Kasumi-1 (cell line): ENCODE results near the gene LCE1E.

Experiments used
- DNase-seq, 2 experiments: peaks; one replicate each; lab custom pipeline; 2025; lab: John Stamatoyannopoulos, UW

The LCE1E gene

DNA sequence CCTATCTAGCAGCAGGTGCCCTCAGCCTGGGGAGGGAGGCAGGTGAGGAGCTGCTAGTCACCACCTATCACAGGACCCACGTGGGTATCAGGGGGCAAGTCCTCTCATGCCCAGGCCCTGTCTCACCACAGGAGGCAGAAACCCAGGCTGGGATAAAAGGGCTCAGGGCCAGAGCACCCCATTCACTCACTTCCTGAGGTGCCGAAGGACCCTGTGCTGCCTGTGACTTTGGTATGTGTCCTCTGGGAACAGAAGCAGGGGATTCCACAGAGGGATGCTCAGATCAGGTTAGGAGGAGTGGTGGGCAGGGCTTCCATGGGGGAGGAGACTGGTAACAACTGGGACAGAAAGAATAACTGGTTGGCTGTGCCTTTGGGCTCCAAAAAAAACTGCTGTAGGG, at the start of gene LCE1E:
LCE1E (plus strand) TSS at position 181 of the 400 bp plus-strand sequence. CDS start 1,043 bp downstream, outside the sequence.
- DNase-seq: no peak

GRCh38 chr1:152737997-152738396, 48.1 kb upstream of the LCE1E start:
- DNase-seq: no peak

DNA sequence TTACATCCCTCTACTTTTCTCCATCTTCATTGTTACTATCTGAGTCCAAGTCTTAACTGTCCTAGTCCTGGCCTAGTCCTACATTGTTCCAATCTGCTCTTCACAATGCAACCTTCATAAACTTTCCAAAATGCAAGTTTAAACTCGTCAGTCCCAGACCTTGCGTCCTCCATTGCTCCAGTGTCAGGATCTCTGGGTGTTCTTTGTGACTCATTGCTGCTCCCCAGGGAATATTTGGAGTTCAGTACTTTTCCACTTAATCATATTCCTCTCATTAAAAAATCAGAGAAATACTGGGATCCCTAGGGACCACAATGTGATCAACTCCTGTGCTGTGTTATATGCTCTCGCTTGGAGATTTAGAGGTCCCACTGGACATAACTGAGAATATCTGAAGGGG, 46.2 kb upstream of the LCE1E start:
- no peak for DNase-seq

GRCh38 chr1:152741656-152742055, 44.4 kb upstream of the LCE1E start:
- DNase-seq: no peak

DNA sequence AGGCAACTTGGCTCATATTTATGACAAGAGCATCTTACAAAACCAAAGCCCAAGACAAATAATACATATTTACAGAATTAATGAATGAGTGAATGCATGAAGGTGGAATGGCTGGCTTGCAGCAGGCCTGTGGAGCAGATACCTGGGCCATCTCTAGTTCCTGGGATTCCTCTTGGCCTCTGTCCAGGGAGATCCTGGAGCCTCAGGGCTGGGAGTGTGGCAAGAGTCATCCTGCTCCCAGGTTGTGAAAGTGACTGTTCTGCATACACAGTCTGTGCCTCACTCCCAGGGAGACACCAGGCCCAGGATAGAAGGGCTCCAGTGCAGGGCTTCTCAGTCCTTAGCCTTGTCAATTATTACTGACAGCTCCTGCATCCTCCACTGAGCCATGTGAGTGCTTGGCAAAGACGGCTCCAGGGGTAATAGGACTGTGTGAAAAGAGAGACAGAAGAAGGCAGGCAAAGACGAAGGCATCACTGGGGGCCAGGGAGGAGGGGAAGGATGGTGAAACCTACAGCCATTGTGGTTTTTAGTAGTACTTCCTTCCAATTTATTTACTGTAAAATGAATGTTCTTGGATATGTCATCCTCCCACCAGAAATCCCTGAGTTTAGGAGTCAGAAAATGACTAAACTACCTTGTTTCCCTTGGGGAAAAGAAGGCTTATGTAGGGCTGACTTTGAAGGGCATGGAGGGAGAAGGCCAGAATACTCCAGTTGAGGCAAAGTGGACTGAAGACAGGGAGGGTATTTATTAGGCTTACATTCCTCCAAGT, 42.5 kb upstream of the LCE1E start:
- DNase-seq: no peak

DNA sequence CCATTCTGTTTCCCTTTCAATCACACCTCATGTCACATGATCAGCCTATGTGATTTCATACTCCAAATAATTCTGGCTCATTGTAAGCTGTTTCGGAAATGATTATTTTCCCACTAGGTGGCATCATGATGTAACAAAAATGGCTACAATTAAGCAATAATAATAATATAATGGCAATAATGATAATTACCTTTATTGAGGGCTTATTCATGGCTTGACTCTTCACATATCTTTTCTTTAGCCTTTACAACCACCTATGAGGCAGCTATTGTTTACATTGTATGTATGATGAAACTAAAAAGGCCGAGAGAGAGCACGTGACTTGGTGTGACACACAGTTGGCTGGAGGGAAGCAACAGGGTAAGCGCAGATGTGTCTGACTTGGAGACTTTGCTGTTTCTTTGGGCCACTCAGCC, 40.8 kb upstream of the LCE1E start:
- DNase-seq: no peak

GRCh38 chr1:152745765-152746444, 40.2 kb upstream of the LCE1E start:
- no peak for DNase-seq

- no peak for DNase-seq
Measured at GRCh38 chr1:152747831-152748230, 38.2 kb upstream of the LCE1E start.

- no peak for DNase-seq
Measured at GRCh38 chr1:152752225-152752624, 33.8 kb upstream of the LCE1E start.

DNA sequence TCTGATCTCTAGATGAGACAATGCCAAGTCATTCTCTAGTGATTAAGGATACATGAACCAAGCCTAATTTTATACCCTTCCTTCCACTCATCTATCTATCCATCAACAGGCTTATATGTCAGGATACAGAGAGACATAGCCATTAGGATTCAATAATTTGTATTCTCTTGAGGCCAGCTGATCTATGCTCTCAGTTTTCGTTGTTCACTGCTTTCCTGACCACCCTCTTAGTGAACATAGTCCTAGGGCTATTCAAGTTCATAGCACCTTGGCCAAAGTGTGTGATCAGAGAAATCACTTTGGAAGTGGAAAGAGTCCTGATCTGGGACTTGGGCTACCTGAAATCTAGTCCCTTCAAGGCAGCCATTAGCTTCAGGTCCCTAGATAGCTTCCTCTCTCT, 32.5 kb upstream of the LCE1E start:
- DNase-seq: no peak

DNA sequence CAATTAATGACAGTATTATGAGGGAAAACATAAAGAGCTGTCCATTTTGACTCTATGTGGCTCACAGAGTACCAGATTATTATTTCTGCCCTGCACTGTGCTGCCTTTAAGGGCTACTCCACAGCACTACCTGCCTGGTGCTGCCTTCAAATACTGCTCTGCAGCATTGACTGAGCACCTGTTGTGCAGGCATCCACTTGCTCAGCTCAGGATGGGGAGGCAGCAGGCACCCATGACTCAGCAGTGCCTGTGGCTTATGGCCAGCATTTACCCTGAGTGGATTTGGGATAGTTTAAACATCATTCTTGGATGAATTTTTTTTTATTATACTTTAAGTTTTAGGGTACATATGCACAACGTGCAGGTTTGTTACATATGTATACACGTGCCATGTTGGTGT, 29.2 kb upstream of the LCE1E start:
- DNase-seq: no peak

DNA sequence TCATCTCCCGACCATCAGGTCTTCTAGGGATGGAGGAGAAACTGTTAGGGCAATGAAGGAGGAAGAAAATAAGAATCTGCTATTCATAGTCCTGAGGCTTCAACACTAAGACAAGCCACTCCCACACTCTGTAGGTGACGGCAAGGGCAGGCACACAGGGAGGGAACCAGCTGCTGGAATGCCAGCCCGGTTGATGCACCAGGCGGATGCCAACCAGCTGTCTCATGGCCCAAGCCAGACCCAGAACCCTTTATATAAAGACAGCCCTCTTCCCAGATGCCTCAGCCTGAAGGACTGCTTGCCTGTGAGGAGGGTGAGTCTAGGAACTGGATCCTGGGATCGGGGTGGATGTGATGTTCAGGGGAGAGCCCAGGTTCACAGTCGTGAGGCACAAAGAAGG, 28.3 kb upstream of the LCE1E start, which contains the start of gene KPRP:
KPRP (plus strand) TSS at position 279 of the 400 bp plus-strand sequence. CDS start 1,564 bp downstream, outside the sequence.
- DNase-seq: no peak

DNA sequence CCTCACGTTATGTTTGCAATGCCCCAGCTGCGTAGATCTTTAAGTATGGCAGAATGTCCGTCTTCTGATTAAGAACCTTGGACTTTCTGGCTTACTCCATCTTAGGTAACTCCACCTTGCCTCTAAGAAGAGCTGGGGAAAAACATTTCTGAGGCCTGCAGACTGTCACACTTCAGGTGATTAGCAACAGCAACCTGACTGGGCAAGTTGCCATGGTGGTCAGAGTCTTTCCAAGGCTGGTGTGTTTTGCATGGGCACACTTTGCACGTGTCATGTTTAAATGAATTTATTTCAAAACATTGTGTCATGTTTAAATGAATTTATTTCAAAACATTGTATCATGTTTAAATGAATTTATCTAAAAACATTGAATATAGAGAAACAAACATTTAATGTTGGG, 27.4 kb upstream of the LCE1E start:
- no peak for DNase-seq

- DNase-seq: no peak
Measured at GRCh38 chr1:152759453-152760173, 26.4 kb upstream of the LCE1E start.

DNA sequence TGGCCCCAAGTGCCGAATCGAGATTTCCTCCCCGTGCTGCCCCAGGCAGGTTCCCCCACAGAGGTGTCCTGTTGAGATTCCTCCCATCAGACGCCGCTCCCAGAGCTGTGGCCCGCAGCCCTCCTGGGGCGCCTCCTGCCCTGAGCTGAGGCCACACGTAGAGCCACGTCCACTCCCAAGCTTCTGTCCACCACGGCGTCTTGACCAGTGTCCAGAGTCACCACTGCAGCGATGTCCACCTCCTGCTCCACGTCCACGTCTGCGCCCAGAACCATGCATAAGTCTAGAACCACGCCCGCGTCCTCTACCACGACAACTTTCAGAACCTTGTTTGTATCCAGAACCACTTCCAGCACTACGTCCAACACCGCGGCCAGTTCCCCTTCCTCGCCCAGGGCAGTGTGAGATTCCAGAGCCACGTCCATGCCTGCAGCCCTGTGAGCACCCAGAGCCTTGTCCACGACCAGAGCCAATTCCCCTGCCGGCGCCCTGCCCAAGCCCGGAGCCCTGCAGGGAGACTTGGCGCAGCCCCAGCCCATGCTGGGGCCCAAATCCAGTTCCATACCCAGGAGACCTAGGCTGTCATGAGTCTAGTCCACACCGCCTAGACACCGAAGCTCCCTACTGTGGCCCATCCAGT, 25.4 kb upstream of the LCE1E start:
- DNase-seq: no peak

- no peak for DNase-seq
Measured at GRCh38 chr1:152761609-152762213, 24.3 kb upstream of the LCE1E start.

DNA sequence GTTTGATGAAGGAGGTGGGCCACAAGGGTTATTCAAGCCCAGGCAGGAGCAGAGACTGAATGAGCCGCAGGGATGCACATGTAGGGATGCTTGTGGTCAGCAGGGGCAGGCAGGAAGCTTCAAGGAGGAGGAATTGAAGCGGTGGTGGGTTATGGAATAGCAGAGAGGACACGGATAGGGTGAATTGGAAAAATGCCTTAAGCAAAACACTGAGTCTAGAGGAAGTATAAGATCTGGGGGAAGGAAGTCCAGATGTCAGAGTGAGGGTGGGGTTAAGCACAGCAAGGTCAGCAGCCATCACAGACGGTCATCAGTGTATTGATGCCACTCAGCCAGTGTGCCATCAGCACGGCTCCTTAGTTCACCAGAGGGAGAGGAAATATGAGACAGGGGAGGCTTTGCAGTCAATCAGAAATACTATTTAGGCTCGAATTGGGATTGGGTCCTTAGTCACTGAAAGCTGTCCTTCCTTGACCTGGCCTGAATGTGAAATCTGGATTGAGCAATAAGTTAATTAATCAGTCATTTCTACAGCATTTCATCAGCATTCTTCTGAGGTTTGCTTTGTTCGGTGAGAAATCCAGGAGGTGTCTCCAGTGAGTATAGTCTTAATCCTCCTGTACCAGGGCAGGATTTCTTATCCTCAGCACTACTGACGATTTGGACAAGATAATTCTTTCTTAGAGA, 17.1 kb upstream of the LCE1E start:
- DNase-seq: no peak

DNA sequence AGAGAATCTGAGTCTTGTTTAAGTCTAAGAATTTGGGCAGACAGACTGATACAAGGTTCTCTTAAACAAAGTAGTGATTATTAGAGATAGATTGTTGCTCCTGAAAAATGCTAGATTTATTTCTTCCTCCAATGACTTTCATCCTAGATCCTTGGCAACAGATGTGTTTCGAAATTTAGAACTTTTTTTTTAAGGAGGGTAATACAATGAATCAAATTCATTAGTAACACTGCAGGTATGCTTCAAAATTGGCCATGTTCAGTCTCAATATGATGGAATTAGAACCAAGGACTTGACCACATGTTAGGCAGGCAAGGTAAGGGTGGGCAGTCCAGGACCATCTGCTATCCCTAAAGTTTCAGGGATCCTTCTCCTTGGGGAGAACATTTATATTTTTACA, 15.6 kb upstream of the LCE1E start:
- DNase-seq: no peak

GRCh38 chr1:152774875-152775274, 11.2 kb upstream of the LCE1E start, which contains the start of gene LCE1F:
Gene LCE1F, plus strand, starts transcription at chr1:152775140. Its CDS starts 1,232 bp downstream, at chr1:152776372.
- DNase-seq: no peak

DNA sequence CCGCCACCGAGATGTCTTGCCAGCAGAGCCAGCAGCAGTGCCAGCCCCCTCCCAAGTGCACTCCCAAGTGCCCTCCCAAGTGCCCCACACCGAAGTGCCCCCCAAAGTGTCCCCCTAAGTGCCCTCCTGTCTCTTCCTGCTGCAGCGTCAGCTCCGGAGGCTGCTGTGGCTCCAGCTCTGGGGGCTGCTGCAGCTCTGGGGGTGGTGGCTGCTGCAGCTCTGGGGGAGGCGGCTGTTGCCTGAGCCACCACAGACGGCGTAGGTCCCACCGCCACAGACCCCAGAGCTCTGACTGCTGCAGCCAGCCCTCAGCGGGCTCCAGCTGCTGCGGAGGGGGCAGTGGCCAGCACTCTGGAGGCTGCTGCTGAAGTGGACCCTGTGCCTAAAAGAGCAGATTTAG, 9.7 kb upstream of the LCE1E start:
- DNase-seq: no peak

- DNase-seq: no peak
Measured at GRCh38 chr1:152777510-152778137, 8.4 kb upstream of the LCE1E start.
